GM19397 (cell line): ENCODE results near the gene AP1G2.
"Not testable (repeated sequence)": the region's sequence is repeated elsewhere in the genome, so short reads cannot be mapped to it uniquely, and the experiment has no call there.

Source experiments
- ATAC-seq: cut with Tn5 transposase; IDR thresholded peaks from one replicate; pipeline ENCODE4 v1.9.1; 2021; ENCODE audit warnings: mild to moderate bottlenecking, moderate library complexity; ENCODE audit not compliant: unreplicated experiment

Gene AP1G2

DNA sequence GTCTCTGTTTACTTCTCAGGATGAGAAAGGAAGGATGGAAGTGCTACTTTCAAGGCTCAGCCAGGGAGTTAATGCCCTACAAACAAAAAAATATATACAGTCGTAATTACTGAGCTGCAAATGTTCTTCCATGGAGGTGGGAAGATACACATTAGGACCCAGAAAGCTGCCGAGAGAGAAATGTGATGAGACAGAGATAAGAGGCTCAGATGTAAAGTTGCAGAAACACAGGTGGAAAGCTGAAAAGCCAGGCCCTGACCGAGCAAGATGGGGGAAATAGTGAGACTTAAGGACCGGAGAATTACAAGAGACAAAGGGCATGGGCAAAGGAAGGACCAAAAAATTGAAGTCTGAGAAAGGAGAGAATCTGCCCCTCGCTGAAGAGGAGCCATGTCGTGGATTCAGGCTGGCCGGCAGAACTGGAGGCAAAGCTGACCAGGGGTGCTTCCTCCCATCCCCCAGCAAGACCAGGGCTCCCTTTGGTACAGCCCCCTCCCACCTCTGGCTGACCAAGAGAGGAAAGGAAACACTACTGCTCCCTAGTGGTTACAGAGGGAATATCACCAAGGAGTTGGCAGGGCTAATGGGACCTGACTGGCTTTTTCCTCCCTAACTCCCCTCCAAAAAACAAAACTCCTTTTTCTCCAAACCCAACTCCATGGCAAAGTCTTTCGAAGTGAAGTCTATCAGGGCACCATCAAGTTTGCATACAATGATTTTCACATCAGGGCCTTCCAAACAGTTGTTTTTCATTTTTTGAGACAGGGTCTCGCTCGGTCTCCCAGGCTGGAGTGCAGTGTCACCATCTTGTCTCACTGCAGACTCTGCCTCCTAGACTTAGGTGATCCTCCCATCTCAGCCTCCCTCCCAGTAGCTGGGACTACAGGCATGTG is 28.1 kb downstream of the AP1G2 start:
- ATAC-seq: no peak

DNA sequence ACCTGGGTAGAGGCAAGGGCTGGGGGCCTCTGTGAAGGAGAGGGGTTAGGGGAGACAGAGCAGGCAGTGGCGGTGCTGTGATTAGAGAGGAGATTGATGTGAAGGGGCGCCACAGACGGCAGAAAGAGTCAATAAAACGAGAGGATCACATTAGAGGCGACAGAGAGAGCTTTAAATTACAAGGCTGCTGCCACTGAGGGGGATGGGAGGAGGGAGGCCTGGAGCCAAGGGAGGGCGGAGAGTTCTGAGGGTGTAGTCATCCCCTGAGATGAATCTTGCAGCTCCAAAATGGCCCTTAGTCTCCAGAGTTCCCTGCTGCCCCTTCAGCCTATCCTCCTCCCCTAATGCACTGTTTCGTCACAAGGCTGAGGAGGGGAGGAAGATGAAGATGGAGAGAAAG is 28.8 kb downstream of the AP1G2 start:
- ATAC-seq: no peak

DNA sequence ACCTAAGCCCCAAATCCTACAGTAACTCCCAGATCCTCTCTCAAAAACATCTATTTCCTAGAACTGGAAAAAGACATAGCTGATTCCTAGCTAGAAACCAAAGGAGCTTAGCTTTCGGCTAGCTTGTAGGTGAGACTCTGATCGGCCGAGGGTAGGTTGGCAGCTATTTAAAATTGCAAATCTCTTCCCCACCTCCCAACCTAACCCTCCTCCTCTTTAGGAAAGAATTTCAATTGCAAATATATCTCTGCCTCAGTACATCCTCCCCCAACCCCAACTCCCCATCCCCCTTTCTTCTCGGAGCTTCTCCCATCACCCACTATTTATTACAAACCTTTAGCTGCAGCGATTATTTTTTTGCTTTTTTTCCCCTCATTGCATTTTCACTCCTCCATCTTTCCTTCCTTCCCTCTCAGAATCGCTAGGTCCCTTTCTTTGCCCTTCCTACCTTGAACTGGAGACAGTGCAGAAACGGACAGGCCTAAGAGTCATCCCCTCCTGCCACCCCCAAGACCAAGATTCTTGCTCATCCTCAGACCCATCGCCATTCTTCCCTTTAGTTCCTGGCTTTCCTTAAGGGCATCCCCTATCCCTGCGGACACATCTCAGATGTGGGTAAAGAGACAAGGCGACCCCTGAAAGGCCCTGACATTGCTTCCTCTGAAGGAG is 29.4 kb downstream of the AP1G2 start:
- ATAC-seq: no peak

DNA sequence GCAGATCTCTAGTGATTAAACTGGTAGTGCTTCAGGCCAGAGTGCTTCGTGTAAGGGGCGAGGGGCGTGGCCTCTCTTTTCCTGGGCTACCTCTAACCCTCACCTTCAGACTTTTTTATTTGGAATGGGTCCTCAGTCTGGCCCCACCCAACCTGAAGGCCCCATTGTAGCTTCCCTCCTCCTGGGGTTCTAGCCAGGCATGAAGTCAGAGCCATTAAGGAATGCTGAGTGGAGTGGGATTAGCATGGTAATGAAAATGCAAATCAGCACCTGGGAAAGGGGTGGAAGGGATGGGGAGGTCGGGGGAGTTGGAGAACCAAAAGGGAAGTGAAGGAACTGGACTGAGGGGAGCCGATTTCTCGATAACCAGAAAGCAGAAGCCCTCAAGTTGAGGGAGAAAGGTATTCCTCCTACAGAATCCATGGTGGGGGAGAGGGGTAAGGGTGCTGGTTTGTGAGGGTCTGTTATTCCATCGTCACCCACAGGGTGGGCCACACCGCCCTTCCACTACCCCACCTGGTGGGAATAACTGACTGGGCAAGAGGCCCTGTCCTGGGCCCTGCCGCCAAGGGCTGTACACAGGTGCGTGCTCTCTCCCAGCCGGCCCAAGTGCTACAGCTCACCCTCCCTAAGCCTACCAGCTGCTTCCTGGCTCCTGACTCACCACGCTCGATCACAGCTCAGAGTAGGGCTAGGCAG is 30.1 kb downstream of the AP1G2 start:
- ATAC-seq: no peak

DNA sequence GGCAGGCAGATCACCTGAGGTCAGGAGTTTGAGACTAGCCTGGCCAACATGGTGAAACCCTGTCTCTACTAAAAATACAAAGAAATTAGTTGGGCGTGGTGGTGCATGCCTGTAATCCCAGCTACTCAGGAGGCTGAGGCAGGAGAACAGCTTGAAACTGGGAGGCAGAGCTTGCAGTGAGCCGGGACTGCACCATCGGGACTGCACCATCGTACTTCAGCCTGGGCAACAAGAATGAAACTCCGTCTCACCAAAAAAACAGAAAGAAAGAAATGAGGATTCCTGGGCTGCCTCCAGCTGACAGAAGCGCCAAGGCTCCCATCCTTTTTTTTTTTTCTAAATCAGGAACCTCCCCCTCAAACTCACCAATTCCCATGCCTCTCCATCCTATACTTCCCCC is 30.7 kb downstream of the AP1G2 start:
- not testable (repeated sequence) for ATAC-seq

DNA sequence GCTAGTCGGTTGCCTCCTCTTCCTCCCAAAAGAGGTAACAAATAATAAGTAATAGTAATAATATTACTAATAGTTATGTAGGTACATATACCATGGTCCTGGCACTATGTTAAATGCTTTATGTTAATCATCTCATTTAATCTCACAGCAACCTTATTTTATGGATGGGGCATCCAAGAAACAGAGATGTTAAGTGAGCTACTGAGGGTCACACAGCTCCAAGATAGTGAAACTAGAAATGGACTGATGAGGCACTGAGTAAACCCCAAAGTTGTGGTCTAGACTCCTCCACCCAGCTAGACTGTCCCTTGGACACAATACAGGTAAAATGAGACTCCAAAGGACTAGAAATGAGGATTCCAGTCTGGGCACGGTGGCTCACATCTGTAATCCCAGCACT is 31.1 kb downstream of the AP1G2 start:
- no peak for ATAC-seq

DNA sequence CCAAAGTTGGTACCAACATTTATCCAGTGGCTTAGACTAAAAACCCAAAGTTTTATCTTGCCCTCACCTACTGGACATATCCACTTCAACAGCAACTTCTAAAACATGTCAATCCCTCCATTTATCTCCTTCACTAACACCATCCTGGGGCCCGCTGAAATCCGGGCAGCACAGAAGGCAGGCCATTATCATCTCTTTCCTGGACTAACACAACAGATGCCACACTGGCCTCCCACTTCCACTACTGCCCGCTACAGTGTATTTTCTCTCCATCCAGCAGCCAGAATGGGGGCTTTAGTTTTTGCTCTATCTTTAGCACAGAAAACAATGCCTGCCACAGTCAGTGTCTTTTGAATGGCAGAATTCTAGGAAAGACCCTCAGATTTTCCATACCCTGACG is 31.6 kb downstream of the AP1G2 start:
- no peak for ATAC-seq

DNA sequence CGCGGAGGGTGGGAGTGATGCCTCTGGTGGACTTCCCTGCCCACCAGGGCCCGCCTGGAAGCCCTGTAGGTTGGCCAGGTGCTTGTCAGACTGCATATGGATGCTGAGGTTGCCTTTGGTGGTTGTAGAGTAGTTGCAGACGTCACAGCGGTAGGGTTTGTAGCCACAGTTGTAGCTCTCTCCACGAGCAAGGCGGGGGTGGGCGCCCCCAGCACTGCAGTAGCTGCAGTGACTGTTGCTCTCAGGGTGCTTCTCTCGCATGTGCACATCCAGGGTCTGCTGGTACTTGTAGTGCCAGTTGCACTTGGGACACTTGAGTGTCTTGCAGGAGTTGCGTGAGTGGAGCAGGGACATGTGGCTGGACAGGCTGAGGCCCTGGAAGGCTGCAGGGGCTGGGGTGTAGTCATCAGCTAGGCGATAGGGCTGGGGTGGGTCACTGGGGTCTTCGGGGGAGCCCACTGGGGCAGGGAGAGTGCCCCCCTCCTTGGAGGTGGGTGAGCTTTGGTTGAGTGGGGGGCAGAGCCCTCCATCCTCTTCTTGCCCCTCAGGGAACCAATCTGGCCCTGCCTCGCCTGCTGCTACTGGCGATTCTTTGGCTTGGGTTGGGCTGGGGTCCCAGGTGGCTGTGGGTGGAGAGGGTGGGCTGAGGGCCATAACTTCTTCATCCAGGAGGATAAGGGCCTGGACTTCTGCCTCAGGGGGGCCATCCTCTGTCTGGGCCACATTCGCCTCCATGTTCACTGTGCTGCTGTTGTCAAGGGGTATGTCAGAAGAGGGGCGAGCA is 33.7 kb downstream of the AP1G2 start:
- ATAC-seq: no peak

DNA sequence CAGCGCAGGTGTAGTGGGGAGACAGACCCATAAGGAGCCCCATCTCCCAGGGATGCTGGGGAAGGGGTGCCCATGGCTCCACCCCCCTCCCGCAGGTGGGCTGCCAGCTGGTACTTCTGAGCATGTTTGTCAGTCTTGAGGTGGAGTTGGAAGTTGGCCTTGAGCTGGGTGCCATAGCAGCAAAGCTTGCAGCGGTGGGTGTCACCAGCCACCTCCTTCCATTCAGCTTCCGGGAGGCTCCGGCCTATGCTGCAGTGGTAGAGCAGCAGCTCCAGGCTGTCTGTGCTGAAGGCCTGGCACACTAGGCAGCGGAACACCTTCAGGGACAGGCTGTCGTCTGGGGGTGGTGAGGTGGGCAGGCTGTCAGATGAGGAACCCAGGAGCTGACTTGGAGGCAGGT is 34.9 kb downstream of the AP1G2 start:
- ATAC-seq: no peak

DNA sequence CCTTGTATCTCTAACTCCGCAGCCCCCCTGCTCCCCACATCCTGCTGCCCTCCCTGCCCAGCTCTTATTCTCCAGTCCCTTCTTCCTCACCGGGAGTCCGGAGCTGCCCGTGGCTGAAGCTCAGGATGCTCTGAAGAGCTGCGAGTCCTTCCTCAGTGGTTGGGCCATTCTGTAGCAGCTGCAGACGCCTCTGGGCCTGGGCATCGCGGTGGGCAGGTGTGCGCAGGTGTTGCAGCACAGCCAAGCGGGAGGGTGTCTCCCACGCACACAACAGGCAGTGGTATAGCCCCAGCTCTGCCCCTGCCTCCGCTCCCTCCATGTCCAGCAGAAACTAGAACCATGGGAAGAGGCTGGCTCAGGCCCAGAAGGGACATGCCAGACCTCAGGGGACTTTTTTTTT is 36.2 kb downstream of the AP1G2 start:
- no peak for ATAC-seq

DNA sequence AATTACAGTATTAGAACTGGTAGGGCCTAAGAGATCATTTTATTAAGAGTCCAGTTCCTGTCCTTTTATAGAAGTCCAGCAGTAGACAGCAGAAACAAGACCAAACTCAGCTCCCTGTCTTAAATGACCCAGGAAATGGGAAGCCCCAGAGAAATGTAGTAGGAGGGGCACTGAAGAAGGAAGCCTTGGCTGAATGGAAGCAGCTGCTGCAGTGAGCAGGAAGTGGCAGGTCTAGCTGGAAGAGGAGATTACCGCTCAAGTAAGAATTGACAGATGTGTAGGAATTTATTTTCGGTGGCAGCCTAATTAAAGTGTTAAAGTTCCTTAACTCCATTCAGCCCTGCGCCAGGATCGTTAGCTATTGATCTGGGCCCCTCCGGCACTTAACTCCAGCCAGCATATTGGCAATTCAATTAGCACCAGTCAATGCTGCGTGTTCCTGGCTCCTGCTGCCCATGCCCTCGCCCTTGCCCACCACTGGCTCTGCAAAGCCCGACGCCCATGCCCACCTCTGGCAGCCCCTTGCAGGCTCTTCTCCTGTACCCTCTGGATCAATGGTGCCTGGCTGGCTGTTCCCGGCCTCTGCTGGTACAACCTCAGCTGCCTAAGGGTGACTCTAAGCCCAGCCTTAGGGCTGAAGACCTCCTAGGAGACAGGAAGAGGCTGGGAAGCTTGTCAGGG is 37.1 kb downstream of the AP1G2 start:
- no peak for ATAC-seq

DNA sequence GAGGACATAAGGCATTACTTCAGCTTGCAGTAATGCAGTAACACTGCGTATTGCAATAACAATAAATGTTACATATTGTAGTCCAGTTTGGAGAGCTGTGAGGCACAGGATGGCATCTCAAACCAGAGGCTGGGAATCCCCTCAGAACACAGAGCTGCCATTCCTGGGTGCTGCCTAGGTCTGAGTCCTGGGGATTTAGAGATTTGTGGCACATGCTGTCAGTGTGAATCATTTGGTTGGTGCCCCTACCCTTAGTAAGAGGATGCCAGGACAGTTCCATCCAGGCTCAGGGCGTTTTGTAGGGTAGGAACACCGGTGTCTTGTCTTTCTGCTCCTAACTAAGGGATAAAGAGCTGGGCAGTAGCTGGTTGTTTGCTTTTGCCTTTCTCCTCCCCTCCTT is 38.6 kb downstream of the AP1G2 start:
- ATAC-seq: no peak

DNA sequence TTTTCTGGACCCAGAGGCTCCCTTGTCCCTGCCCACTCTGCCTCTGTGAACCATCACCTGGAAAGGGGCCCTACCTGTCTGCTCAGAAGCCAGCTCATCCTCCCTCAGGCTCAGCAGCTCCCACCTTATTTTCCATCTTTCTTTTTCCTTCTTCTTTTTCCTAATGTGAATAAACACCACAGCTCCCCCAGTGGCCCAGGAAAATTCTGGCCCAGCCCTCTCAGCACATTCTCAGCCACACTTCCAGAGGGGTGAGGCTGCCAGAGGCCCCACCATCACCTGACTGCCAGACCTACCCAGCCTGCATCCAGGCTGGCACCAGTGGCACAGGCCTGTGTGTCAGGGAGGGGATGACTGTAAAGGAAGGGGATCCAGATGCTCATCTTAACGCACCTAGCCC is 39.0 kb downstream of the AP1G2 start:
- ATAC-seq: no peak

DNA sequence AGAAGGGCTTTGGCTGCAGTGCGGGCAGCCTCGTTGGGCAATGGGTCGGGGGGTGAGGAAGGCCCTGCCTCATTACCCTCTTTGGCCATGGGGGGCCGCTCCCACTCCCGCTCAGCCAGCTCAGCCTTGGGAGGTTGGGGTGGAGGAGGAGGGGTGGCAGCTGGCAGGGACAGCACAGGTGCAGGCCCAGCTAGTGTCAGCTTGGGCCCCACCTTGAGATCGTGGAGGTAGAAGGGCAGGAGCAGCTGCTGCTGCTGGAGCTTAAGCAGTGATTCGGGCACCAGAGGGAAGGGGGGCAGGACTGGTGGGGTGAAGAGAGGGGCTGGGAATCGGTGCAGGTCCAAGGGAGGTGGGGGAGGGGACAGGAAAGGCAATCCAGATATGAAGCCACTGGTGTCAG is 42.0 kb downstream of the AP1G2 start:
- no peak for ATAC-seq

DNA sequence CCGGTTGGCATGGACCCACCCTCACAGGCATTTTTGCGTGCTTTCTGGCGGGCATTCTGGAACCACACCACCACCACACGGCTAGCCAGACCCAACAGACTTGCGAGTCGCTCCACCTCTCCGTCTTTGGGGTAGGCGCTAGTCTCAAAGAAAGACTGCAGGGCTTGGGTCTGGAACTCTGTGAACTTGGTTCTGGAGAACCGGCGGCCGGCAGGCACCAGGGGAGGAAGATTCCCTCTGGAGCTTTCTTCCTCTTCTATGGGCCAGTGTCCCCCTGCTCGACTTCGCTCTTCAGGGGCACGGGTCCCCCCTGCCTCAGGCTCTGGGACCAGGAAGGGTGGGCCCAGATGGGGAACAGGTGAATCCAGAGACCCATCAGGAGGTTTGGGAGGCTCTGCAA is 42.6 kb downstream of the AP1G2 start:
- ATAC-seq: no peak

DNA sequence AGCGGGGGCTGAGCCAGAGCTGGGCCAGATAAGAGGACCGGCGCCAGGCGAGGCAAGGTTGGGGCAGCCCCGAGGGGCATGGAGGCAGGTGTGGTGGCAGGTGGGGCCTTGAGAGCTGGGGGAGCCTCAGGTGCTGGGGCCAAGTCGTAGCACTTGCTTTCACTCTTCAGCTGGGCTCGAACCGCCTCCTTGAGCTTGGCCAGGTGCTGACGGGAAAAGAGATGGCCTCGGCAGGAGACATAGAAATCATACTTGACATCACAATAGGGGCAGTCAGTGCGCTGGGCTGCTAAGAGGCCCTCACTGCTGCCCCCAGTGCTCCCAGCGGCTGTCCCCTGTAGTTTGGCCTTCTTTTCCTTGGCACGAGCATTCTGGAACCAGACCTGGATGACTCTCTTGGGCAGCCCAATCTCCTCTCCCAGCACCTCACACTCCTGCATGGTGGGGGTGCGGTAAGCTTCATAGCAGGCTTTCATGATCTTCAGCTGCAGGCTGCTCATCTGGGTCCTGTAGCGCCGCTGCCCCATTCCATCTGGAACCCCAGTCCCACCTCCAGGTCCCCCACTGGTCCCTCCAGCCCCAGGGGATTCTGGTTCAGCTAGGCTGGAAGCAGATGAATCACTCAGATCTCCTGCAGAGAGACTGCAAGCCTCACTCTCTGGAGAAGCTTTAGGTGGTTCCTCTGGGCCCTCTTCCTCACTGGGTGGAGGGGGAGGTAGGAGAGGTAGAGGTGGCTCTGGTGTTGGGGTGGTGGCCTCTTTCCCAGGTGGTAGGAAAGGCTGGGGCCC is 44.2 kb downstream of the AP1G2 start:
- ATAC-seq: no peak

DNA sequence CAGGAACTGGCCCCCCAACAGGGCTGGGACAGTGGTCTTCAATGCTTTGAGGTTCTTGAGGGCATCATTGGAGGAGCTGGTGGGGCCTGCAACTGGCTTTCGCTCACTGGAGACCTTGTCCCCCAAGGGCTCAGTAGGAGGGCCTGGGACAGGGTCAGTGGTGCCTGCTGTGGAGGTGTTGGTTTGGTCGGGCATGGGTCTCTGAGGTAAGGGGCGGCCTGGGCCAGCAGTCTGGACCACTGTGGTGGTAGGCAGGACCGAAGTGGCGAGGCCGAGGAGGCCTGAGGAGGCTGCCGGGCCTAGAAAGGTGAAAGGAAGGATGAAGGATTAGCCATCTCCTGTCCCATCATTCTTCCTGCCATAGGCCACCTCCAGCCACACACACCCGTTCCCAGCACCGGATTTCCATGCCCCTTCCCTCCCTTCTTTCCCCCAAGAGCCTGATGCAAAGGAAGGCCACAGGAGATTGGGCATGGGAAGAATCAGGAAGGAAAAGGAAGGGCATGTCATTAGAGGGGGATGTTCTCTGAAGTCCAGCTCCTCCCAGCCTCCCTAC is 44.9 kb downstream of the AP1G2 start:
- ATAC-seq: no peak

DNA sequence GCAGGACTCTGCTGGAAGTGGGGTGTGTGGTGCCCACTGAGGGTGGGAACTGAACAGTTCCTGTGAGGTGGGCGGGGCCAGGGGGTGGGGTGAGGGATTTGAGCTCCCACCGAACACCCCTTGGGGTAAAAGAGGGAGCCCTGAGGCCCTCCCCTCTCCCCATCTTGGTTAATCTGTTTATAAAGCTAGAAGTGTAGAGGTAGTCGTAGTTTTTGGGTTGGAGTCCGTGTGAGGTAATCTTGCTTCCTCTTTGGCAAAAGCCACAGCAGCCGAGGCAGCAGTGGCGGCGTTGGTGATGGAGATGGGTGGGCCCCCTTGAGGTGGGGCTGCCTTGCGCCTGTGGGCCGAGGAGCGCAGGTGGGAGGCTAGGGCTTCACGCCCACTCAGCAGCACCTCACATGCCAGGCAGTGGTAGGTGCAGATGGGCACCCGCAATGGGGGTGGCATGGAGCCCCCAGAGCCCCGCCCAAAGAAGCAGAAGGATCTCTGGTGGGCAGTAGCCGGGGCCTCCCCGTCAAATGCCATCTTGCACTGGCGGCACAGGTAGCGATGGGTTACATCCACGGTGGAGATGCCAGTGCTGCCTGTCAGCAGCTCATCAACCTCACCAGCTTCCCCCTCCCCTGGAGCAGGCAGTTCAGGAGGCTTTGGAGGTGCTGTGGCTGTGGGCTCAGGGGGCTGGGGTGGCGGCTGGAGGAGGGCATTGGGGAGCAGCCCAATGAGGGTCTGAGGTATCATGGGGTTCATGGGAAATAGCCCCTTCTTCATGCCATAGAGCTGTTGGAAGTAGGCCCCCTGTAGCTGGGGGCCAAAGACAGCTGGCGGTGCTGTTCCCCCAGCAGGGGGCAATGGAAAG is 45.6 kb downstream of the AP1G2 start:
- ATAC-seq: no peak
